ENCODE data around the gene FOSB. TPM values are rescaled to one million over a fixed set of nuclear protein-coding genes. Genes with fewer than 3 reads are reported as not detected.

Gene FOSB
- total RNA-seq, 1 donor from 2014 or later: 13.3 TPM

DNA sequence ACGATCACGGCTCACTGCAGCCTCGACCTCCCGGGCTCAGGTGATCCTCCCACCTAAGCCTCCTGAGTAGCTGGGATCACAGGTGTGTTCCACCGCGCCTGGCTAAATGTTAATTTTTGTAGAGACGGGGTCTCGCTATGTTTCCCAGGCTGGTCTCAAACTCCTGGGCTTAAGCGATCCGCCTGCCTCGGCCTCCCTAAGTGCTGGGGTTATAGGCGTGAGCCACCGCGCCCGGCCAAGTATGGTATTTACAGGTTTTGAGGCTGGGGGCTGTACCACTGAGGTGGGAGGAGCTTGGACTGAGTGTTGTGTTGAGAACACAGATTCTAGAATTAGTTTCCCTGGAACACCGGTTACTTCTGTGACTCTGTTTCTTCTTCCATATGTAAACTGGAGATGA, 30.0 kb downstream of the FOSB start:
- Histone ChIP-seq H3K4me3 (ENCODE audit: insufficient read depth, low read depth, low read length) (no peak overlapping the region), H3K4me2 (ENCODE audit: low read length) (peak overlapping the region; percentile 77)
- H3K27me3 Mint-ChIP-seq (ENCODE audit: low read depth, unreplicated experiment): peaks cover 24% of the 10 kb centered on the region

DNA sequence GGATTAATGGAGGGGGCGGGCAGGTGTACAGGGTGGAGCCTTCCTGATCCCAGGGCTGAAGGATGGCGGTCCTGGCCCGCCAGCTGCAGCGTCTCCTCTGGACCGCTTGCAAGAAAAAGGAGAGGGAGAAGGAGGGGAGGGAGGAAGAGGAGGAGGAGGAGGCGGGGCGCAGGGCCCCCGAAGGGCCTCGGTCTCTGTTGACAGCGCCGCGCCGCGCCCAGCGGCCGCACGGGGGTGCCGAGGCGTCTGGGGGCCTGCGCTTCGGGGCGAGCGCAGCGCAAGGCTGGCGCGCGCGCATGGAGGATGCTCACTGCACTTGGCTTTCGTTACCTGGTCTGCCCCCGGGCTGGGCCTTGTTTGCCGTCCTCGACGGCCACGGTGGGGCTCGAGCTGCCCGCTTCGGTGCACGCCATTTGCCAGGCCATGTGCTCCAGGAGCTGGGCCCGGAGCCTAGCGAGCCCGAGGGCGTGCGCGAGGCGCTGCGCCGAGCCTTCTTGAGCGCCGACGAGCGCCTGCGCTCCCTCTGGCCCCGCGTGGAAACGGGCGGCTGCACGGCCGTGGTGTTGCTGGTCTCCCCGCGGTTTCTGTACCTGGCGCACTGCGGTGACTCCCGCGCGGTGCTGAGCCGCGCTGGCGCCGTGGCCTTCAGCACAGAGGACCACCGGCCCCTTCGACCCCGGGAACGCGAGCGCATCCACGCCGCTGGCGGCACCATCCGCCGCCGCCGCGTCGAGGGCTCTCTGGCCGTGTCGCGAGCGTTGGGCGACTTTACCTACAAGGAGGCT, 30.8 kb downstream of the FOSB start, which contains the start of gene PPM1N:
PPM1N (plus strand) TSS at position 33 of the 785 bp plus-strand sequence; CDS start at position 63, 30 bp downstream.
- H3K27ac Mint-ChIP-seq (ENCODE audit: unreplicated experiment): peak within 1 kb of the TSS; percentile 91
- Histone ChIP-seq H3K4me1 (ENCODE audit: insufficient read depth, low read length) (peaks cover 11% of the 10 kb centered on the region), H3K9me3 (ENCODE audit: insufficient read depth, low read depth, low read length) (no peaks in the 10 kb centered on the region), H2AFZ (ENCODE audit: low read depth, low read length) (peak within 1 kb of the TSS; percentile 73), H3K27me3 (ENCODE audit: insufficient read depth, low read length) (peaks cover 13% of the 10 kb centered on the region), H3K79me2 (ENCODE audit: insufficient read depth, low read length) (no peaks in the 10 kb centered on the region), H3K9ac (ENCODE audit: low read length) (peak within 1 kb of the TSS; percentile 56), H3K4me3 (ENCODE audit: insufficient read depth, low read depth, low read length) (peak within 1 kb of the TSS; percentile 44), H3K4me2 (ENCODE audit: low read length) (peak within 1 kb of the TSS; percentile 99), H3K36me3 (ENCODE audit: insufficient read depth, low read length) (no peaks in the 10 kb centered on the region), H4K20me1 (ENCODE audit: insufficient read depth, low read length) (peaks cover 12% of the 10 kb centered on the region), H3K27ac (ENCODE audit: low read depth, low read length) (no peak within 1 kb of the TSS)
- H3K9me3 Mint-ChIP-seq (ENCODE audit: unreplicated experiment): peaks cover 2% of the 10 kb centered on the region
- H3K4me3 Mint-ChIP-seq (ENCODE audit: unreplicated experiment): peak within 1 kb of the TSS; percentile 81
- no peak for DNase-seq (ENCODE audit: low read depth)
- no peak for FAIRE-seq
- peaks cover 3% of the 10 kb centered on the region for H3K36me3 Mint-ChIP-seq (ENCODE audit: low read depth, unreplicated experiment)
- no peaks in the 10 kb centered on the region for H3K4me1 Mint-ChIP-seq (ENCODE audit: low read depth, unreplicated experiment)
- TF ChIP-seq, protein P1, sequence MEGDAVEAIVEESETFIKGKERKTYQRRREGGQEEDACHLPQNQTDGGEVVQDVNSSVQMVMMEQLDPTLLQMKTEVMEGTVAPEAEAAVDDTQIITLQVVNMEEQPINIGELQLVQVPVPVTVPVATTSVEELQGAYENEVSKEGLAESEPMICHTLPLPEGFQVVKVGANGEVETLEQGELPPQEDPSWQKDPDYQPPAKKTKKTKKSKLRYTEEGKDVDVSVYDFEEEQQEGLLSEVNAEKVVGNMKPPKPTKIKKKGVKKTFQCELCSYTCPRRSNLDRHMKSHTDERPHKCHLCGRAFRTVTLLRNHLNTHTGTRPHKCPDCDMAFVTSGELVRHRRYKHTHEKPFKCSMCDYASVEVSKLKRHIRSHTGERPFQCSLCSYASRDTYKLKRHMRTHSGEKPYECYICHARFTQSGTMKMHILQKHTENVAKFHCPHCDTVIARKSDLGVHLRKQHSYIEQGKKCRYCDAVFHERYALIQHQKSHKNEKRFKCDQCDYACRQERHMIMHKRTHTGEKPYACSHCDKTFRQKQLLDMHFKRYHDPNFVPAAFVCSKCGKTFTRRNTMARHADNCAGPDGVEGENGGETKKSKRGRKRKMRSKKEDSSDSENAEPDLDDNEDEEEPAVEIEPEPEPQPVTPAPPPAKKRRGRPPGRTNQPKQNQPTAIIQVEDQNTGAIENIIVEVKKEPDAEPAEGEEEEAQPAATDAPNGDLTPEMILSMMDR (IDR thresholded peaks at IDR 0.05; ENCODE audit: insufficient read depth, low read depth, low read length): no peak
- peak; percentile 37 for TF ChIP-seq EZH2 (IDR thresholded peaks at IDR 0.05; ENCODE audit: insufficient read depth, low read length)
- H3K27me3 Mint-ChIP-seq (ENCODE audit: low read depth, unreplicated experiment): peaks cover 24% of the 10 kb centered on the region

More for the DNA sequence above, 30.0 kb downstream of the FOSB start:
- H3K79me2 ChIP-seq (ENCODE audit: insufficient read depth, low read length): no peaks in the 10 kb centered on the region
- FAIRE-seq (no peak), DNase-seq (ENCODE audit: low read depth) (no peak)
- peaks cover 13% of the 10 kb centered on the region for H3K27me3 ChIP-seq (ENCODE audit: insufficient read depth, low read length)
- Mint-ChIP-seq H3K36me3 (ENCODE audit: low read depth, unreplicated experiment) (peaks cover 3% of the 10 kb centered on the region), H3K27ac (ENCODE audit: unreplicated experiment) (peak overlapping the region; percentile 26), H3K4me3 (ENCODE audit: unreplicated experiment) (no peak overlapping the region), H3K4me1 (ENCODE audit: low read depth, unreplicated experiment) (peaks cover 3% of the 10 kb centered on the region), H3K9me3 (ENCODE audit: unreplicated experiment) (peaks cover 2% of the 10 kb centered on the region)
- no peaks in the 10 kb centered on the region for H3K9me3 ChIP-seq (ENCODE audit: insufficient read depth, low read depth, low read length)
- H3K4me1 ChIP-seq (ENCODE audit: insufficient read depth, low read length): peaks cover 11% of the 10 kb centered on the region
- TF ChIP-seq, protein P1 (IDR thresholded peaks at IDR 0.05; ENCODE audit: insufficient read depth, low read depth, low read length): no peak
- TF ChIP-seq EZH2 (IDR thresholded peaks at IDR 0.05; ENCODE audit: insufficient read depth, low read length): no peak
- no peak overlapping the region for H3K9ac ChIP-seq (ENCODE audit: low read length)
- H3K36me3 ChIP-seq (ENCODE audit: insufficient read depth, low read length): no peaks in the 10 kb centered on the region
- peaks cover 12% of the 10 kb centered on the region for H4K20me1 ChIP-seq (ENCODE audit: insufficient read depth, low read length)
- H3K27ac ChIP-seq (ENCODE audit: low read depth, low read length): no peak overlapping the region
- no peak overlapping the region for H2AFZ ChIP-seq (ENCODE audit: low read depth, low read length)
